HG03135 (cell line): ENCODE data around the gene CD247.

Experiments
- ATAC-seq: cut with Tn5 transposase; IDR thresholded peaks from one replicate; pipeline ENCODE4 v1.9.1; 2021; ENCODE audit warnings: mild to moderate bottlenecking, moderate library complexity; ENCODE audit not compliant: unreplicated experiment

Gene CD247

GRCh38 chr1:167463875-167464575 lies 54.3 kb downstream of the CD247 start:
- ATAC-seq: no peak

DNA sequence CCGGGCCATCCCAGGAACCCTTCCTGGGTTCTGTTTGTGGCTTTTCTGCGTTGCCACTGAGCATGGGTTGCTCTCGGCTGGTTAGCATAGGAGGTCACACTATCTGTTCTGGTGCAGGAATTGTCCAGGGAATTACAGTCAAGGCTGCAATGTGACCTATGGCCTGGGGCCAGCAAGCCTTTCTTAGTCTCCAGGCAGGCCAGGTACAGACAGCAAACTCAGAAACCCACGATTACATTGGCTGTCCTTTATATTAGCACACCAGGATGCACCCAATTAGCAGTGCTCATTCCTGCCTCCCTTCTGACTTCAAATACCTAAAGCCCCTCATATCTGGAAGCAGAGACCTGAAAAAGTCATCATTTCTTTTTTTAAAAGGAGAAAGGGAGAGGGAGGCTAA lies 55.2 kb downstream of the CD247 start:
- ATAC-seq: no peak

DNA sequence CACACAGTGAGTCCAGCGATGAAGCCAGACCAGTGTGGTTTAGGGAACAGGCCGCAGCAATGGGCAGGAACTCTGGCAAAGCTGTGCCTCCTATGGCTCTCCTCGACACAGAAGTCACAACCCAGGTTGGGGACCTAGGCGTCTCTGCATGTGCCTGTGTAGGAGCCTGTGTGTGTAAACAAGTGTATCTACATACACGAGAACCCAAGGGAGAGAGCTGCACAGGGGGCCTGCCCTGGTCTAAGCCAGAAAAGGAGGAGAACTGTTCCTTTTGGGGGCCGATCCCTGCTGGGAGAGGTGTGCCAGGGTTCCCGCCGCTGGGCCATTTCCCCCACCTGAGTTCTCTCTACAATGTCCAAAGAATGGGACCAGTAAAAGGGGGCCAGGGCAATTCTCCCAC lies 56.0 kb downstream of the CD247 start:
- ATAC-seq: no peak

- no peak for ATAC-seq
Measured at GRCh38 chr1:167460836-167461235, 57.5 kb downstream of the CD247 start.

GRCh38 chr1:167457936-167458584 lies 60.3 kb downstream of the CD247 start:
- no peak for ATAC-seq

DNA sequence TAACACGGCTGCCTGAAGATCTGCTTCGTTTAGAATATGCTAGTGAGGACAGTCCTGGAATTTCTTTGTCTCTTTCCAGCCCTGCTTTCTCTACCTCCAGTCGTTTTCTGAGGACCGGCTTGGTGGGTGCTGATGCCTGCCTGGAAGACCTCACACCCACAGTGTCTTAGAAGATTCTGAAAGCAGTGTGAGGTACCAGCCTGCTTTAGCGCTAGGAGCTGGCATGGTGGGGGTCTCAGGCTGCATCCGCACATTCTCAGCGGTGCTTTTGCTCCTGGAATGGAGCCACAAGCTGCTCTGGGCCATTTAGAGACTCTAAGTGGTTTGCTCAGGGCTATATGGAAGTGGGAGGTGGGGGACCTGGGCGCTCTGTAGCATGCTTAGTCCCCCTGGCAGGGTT lies 61.4 kb downstream of the CD247 start:
- no peak for ATAC-seq

- ATAC-seq: no peak
Measured at GRCh38 chr1:167456524-167456923, 61.8 kb downstream of the CD247 start.

- peak; percentile 38 for ATAC-seq
Measured at GRCh38 chr1:167455786-167456446, 62.4 kb downstream of the CD247 start.

DNA sequence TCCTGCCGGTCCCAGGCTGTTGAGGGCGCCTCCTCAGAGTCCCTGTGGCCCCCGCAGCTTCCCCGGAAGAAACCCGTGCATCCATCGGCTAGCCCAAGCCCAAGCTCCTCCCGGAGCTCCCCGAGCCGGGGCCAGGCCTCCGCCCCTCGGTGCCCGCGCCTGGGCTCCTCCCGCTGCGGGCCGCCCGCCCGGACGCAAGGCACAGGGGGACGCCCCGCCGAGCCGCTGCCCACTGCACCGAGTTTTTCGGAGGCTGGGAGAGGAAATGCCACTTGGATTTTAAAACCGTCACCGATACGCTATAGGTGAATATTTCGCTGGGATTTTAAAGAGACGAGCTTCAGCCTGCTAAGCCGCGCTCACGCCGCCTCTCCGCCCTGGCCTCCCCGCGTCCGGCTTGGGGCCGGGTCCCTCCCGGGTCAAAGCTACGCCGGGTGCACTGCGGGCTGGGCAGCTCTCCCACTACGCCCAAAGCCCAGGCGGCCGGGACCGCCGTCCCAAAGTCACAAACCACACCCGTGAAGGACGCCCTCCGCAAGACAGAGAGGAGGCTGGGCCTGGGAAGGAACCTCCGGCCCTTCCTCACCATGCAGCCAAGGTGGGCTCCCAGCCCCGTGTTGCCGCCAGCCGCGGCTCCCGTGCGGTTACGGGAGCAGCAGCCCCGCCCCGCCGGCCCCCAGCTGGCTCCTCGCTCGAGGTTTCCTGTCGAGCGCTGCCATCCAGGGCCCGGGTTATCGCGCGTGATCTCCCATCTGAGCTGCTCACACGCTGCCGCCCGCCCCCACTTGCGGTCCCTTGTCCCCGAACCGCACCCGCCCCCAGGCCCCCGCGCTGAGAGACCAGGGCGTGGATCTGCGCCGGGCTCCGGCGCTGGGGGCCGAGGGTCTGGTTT lies 63.2 kb downstream of the CD247 start:
- peak; percentile 63 for ATAC-seq

- peak; percentile 11 for ATAC-seq
Measured at GRCh38 chr1:167454304-167454893, 63.9 kb downstream of the CD247 start.

DNA sequence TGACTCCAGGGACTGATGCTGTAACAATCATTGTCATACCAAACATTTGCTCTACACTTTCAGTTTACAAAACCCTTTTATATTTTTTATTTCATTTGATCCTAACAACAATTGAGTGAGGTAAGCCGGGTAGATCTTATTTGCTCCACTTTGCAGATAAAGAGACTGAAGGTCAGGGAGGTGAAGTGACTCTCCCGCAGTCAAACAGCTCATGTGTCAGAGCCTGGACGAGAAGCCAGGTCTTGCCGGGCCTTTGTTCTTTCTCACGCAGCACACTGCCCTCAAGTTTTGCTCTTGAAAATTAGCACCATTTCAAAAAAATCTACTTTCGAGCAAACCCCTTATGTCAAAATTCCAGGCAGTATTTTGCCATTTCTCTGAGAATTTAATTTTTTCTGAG lies 65.2 kb downstream of the CD247 start:
- no peak for ATAC-seq

DNA sequence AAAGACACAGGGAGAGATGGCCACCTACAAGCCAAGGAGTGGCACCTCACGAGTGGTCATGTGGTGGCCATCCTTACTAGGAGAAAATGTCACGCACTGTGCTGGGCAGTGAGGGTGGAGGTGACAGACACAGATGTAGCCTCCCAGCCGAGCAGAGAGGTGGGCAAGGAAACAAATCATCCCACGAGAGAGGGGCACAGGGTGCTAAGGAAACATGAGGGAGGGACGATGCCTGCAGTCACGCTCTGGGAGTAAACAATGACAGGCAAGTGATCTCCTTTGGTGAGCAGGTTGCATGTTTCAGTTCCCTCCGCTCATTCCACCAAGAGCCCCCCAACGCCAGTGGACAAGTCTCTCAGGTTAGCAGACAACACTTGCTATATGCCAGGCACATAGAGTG lies 65.8 kb downstream of the CD247 start:
- no peak for ATAC-seq

GRCh38 chr1:167450843-167451242 lies 67.5 kb downstream of the CD247 start:
- no peak for ATAC-seq

DNA sequence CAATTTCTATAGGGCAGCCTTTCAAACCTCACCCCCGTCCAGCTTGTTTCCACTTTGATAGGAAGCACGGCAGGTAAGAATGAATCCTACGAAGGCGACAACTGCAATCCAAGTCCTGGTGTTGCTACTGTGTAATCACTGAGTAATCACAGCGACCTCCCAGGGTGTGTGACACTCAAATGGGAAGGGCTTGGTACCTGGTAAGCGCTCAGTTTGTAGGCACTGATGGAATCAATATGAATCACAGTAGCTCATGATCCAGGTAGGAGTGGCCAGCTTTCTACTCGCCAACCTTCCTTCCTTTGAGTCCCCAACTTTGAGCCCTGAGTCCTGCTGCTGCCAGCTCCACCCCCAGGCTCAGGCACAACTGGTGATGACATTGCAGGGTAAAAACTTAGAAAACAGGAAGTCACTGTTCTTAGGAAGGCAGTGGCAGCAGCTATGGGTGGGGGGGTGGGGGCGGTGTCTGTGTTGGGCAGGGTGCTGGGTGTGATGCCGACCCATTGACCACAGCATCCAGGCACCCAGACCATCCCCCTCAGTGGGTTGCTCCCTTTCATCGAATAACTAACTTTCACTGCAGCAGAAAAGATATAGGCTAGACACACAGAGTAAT lies 70.7 kb downstream of the CD247 start:
- ATAC-seq: peak; percentile 67

DNA sequence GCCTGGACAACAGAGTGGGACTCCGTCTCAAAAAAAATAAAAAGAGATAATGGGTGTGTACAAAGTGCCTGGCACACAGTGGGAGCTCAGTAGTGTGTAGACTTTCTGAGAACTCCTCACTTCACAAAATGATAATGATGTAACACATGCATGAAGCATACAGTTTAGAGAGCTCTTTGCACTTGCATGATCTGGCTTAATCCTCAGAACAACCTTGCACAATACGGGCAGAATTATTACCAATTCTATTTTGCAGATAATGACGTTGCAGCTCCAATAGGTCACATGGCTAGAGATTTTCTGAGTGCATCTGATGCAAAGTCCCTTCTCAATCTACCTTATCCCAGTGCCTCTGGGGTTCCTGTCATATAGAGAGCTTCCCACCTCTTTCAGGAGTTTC lies 71.4 kb downstream of the CD247 start:
- no peak for ATAC-seq

DNA sequence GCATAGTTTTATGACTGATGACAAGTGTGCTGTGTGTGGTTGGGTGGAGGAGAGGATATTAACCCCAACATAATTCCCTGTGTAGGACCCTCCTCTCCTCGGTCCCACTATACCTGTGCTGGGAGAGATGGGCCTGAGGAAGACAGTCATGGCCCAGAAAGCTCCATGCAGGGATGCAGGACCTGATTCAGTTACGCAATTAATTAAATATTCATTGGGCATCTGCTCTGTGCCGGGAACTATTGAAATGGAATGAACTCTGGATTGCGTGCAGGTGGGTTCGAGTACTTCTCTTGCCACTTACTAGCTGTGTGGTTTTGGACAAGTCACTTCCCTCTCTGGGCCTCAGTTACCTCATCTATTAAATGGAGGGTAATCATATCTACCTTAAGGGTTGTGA lies 74.6 kb downstream of the CD247 start:
- ATAC-seq: no peak

DNA sequence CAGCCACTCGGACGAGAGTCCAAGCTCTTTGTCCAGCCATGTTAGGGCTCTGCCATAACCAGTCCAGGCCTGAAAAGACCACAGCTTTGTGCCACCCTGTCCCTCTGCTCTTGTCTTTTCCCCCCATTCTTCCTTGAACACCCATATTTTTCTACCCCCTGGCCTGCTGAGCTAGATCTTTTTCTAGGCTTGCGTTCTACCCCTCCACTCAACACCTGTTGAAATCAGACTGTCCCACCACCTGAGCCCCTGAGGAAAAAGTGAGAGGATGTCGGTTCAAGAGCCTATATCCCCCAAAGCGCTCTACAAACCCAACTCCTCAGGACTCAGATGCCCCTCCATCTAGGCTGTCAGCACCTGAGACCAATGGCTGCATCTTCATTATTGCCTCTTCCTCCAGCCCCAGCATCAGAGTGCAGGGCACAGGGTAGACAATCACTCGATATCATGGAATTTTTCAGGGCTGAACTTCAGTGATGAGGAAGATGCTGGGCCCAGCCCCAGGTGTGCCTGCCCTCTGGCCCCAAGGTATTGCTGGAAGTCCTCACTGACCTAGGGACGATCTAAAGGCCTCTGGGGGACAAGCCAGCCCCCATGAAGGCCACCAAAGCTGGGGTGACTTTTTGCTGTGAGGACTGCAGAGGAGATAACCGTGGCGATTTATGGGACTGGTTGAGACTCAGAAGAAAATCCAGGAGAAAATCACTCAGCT lies 75.3 kb downstream of the CD247 start:
- ATAC-seq: no peak

DNA sequence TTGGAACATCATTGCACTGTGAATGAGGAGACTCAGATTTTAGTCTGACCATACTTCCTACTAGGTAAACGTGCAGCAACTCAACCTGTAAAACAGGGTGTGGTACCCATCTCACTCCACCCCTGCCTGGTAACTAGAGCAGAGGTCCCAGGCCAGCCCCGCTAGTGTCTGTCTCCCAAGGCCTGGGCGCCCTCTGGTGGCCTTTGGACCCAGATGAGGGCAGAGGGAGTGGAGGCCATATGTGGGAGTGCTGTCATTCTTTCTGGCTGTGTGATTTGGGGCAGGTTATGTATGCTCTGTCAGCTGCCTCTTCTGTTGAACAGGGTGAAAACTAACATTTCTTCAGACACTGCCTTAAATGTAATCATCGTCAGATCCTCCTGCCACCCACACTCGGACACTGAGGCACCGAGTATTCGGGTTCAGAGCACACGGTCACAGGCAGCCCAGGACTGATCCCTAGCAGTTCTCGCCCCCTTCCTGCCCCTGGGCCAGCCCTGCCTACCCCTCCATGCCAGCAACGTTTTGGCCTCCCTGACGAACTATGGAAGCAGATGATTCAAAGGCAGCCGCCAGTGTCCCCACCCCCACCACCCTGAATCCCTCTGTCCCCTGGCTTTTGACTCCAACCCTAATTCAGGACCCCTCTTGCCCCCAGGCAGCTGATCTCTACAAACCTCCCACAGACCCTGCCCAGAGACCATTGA lies 76.0 kb downstream of the CD247 start:
- peak; percentile 66 for ATAC-seq

- no peak for ATAC-seq
Measured at GRCh38 chr1:167441222-167441621, 77.1 kb downstream of the CD247 start.
